Pancreas (tissue), 10 donors: Measurements from ENCODE around the gene AGK. TPM values are rescaled to one million over a fixed set of nuclear protein-coding genes. Genes with fewer than 3 reads are reported as not detected.

Experiments used
- ATAC-seq, 4 donors: fragments of 200-7000 bp; cut with Tn5 transposase; one replicate each; pipeline versions ENCODE4 v1.8.0 to v1.9.1; 2020; ENCODE audit warnings: mild to moderate bottlenecking in 4 of 4, moderate library complexity in 4 of 4
- DNase-seq, 6 donors: peaks; one replicate each; pipeline ENCODE4 v3.0.0-alpha.2; 2020
- FAIRE-seq: peaks from 2 replicates; lab custom pipeline; 2012; peaks lifted over from hg19 to GRCh38; lab: Jason Lieb, UNC
- H3K27ac ChIP-seq, 4 donors: fragments of 200-600 bp; sonication (generic); 1 replicate in 3 of 4; 2 replicates in 1 of 4; pipeline versions ENCODE4 v1.5.0 to v1.8.0; 2020
- H3K27me3 ChIP-seq, 4 donors: fragments of 200-600 bp; one replicate each; pipeline ENCODE4 v1.8.0; 2021
- H3K36me3 ChIP-seq, 3 donors: fragments of 200-600 bp; sonication (generic) in 1 of 3; one replicate each; pipeline versions ENCODE4 v1.5.0 to v1.8.0; 2020 to 2021
- H3K4me1 ChIP-seq, 3 donors: fragments of 200-600 bp; one replicate each; pipeline ENCODE4 v1.8.0; 2021
- H3K4me3 ChIP-seq, 4 donors: fragments of 200-600 bp; sonication (generic) in 2 of 4; one replicate each; pipeline versions ENCODE4 v1.5.0 to v1.8.0; 2020 to 2021
- H3K9me3 ChIP-seq, 4 donors: fragments of 200-600 bp; one replicate each; pipeline ENCODE4 v1.8.0; 2021
- CTCF ChIP-seq, 4 donors: fragments of 200-600 bp; sonication (generic) in 3 of 4; IDR thresholded peaks; one replicate each; pipeline versions ENCODE4 v1.5.0 to v1.8.0; 2021; ENCODE audit warnings: antibody characterized with exemption in 4 of 4
- WGBS, 2 donors: extraction: QIAGEN DNeasy Blood & Tissue Kit; methylation state at CpG; one replicate each; pipeline ENCODE4 v1.1.7; 2013; 5-methylcytosine and 5-hydroxymethylcytosine counted together
- intact Hi-C, 3 donors: fragments of 100-400 bp; cut with DNase I; formaldehyde crosslinking; loops; one replicate each; pipeline versions ENCODE4 v1.11.1 to v1.14.2; 2022
- polyA plus RNA-seq, 2 donors: library from polyadenylated mRNA; stranded (reverse); fragments of 200-250 nt; gene quantifications; one replicate each; pipeline ENCODE4 v1.2.3, GENCODE V29; 2013
- total RNA-seq, 6 donors: library from RNA; stranded (reverse); fragmentation: NEBNext Ultra II Directional in 4 of 6; extraction: Animal tissue kit (Norgen Biotek cat#: 25700) in 4 of 6; gene quantifications; one replicate each; pipeline versions ENCODE4 v1.2.1 to v1.2.4, GENCODE V29; 2021 to 2023
- donor health status: healthy with polysubstance abuse.
- donor health status: DM: no; HTN: no; CAD: no; lungs with moderate emphysema.
- donor health status: DM: no; HTN: no; CAD: no.
- donor health status: control.
- donor health status: control.
- donor health status: Bipolar disorder and iron deficiency.
- donor health status: DM: yes; HTN: yes; CAD: no.
- donor health status: DM: no; HTN: no; CAD: no.
- donor health status: DM: no; HTN: no; CAD: no.
- donor health status: DM: yes; HTN: yes; CAD: no.

AGK gene
- total and polyA plus RNA-seq, 8 donors = 5.6 to 13.6 (median 10.0) TPM

DNA sequence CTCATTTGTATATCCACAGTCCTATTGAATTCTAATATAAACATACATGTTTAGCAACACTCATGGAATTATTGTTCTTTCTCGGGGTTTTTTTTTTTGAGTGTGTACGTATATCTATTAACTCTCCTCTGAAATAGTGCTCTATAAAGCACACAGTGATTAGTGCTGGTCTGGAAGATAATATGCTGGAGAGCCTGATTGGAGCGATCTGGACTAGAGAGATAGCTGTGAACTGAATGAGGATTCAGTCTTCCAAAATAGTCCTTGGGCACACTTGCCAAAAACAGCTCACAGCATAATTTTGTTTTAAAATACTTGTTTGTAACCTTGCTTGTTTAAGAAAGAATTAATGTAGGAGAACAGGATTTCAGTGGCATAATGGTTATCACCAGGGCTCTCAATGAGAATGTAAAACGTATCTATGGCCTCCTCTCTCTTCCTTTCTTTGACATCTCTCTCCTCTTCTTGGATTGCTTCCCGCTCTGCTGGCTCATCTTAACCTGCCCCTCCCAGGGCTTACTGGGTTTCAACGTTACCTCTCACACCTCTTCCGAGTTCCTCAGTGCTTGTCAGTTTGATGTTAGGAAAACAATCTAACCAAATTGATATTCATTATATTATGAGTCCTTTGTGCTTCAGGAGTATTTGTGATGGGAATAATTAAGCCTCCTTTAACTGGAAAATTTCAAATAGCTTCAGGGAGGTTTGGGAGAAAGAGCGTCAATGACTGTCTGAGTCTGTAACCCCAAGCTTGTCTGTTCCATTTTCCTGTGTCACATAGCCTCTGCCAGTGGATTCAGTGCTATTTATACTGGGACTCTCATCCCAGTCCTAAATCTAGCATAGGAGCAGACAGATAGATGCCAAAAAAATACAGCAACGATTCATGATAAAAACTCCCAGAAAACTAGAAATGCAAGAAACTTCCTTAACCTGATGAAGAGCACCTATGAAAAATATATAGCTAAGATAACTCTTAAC lies 16.2 kb upstream of the AGK start:
- H3K4me1 ChIP-seq = no peaks in the 10 kb centered on the region
- 52 to 58% methylated on average over 9 of the region's 9 CpGs for WGBS, 2 donors
- TF ChIP-seq CTCF (IDR thresholded peaks at IDR 0.05) = no peak

DNA sequence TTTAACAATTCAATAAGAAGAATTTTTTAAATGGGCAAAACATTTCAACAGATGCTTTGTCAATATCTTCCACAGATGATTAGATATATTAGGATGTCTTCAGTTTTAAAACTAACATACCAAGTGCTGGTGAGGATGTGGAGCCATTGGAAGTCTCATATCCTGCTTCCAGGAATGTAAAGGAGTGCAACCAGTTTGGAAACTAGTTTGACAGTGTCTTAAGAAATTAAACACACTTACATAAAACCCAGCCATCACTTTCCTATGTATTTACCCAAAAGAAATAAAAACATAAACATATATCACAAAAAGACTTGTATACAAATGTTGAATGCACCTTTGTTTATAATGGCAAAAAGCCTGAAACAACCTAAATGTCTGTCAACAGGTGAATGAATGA lies 13.3 kb upstream of the AGK start:
- ATAC-seq (no peak), FAIRE-seq (no peak)

More for the DNA sequence above, 16.2 kb upstream of the AGK start:
- no peak overlapping the region for H3K4me3 ChIP-seq
- no peak for DNase-seq
- intact Hi-C loops = no loop called here
- no peak overlapping the region for H3K27ac ChIP-seq
- no peak for FAIRE-seq
- H3K36me3 ChIP-seq = no peaks in the 10 kb centered on the region
- peaks cover 0 to 3% (median 0%) of the 10 kb centered on the region in 4 donors for H3K27me3 ChIP-seq
- no peak for ATAC-seq
- H3K9me3 ChIP-seq = no peaks in the 10 kb centered on the region

GRCh38 chr7:141541375-141541774 lies 9.8 kb upstream of the AGK start:
- intact Hi-C loops = no loop called here
- TF ChIP-seq CTCF (IDR thresholded peaks at IDR 0.05) = no peak
- DNase-seq = no peak
- no peak for FAIRE-seq
- Histone ChIP-seq H3K27me3 (peaks cover 0 to 3% (median 0%) of the 10 kb centered on the region in 4 donors), H3K4me3 (no peak overlapping the region), H3K27ac (no peak overlapping the region), H3K4me1 (no peaks in the 10 kb centered on the region), H3K9me3 (no peaks in the 10 kb centered on the region), H3K36me3 (no peaks in the 10 kb centered on the region)
- 27 to 29% methylated on average over 2 of the region's 2 CpGs for WGBS, 2 donors
- ATAC-seq = peak in 2 of 4 donors; percentile 9 to 32

More for the DNA sequence above, 13.3 kb upstream of the AGK start:
- Histone ChIP-seq H3K4me3 (no peak overlapping the region), H3K4me1 (no peaks in the 10 kb centered on the region), H3K36me3 (no peaks in the 10 kb centered on the region), H3K27ac (no peak overlapping the region), H3K27me3 (peaks cover 0 to 3% (median 0%) of the 10 kb centered on the region in 4 donors), H3K9me3 (no peaks in the 10 kb centered on the region)
- intact Hi-C loops = no loop called here
- TF ChIP-seq CTCF (IDR thresholded peaks at IDR 0.05) = no peak
- no peak for DNase-seq

DNA sequence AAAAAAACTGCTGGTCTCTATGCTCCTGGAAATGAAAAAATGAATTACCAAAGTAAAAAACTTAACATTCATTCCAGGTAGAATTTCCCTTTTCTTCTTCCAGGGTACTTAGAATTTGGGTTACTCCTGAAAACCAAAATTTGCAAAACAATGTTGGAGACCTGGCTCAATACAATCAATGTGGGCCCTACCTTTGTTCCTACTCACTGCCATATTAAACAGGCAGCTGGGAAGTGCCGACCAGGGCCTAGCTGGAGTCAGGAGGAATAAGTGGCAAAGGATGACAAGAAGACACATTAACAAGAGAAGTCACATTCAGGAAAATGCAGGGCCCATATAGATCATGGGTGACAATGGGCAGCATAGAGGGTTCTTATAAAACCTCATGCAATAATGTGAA lies 6.4 kb upstream of the AGK start:
- H3K36me3 ChIP-seq = no peaks in the 10 kb centered on the region
- intact Hi-C loops = no loop called here
- DNase-seq (no peak), FAIRE-seq (no peak), ATAC-seq (no peak)
- H3K4me1 ChIP-seq = no peaks in the 10 kb centered on the region
- WGBS, 2 donors = 70 to 71% methylated on average over 1 of the region's 1 CpG
- TF ChIP-seq CTCF (IDR thresholded peaks at IDR 0.05) = no peak
- H3K27me3 ChIP-seq = no peaks in the 10 kb centered on the region
- no peak overlapping the region for H3K27ac ChIP-seq
- no peak overlapping the region for H3K4me3 ChIP-seq
- H3K9me3 ChIP-seq = no peaks in the 10 kb centered on the region

DNA sequence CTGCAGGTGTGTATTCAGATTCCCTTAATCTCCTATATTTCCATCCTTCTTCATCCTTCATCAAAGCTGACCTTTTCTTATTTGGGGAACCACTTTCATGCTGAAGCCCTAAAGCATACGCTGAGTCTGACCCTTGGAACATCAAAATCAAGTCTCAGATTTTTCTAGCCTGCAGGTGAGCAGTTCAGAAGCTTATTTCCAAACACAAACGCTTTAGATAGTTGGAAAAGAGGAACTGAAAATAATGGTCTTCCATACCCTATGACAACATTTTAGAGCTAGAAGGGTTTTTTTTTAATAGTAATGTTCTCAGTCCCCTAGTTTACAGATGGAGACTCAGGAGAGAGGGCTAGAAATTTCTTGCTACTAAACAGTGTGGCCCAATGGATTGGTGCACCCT lies 1.6 kb upstream of the AGK start:
- Histone ChIP-seq H3K27me3 (no peaks in the 10 kb centered on the region), H3K36me3 (no peaks in the 10 kb centered on the region), H3K27ac (no peak overlapping the region), H3K9me3 (no peaks in the 10 kb centered on the region), H3K4me3 (no peak overlapping the region), H3K4me1 (peaks cover 0 to 12% (median 0%) of the 10 kb centered on the region in 3 donors)
- 87 to 88% methylated on average over 2 of the region's 2 CpGs for WGBS, 2 donors
- no peak for FAIRE-seq
- intact Hi-C loops = no loop called here
- DNase-seq = no peak
- TF ChIP-seq CTCF (IDR thresholded peaks at IDR 0.05) = no peak
- ATAC-seq = no peak
